ENCODE data around the gene GINS1. TPM values are rescaled to one million over a fixed set of nuclear protein-coding genes. Genes with fewer than 3 reads are reported as not detected.

GINS1 gene
- total RNA-seq, 1 experiment from 2014 or later: 30.4 TPM

DNA sequence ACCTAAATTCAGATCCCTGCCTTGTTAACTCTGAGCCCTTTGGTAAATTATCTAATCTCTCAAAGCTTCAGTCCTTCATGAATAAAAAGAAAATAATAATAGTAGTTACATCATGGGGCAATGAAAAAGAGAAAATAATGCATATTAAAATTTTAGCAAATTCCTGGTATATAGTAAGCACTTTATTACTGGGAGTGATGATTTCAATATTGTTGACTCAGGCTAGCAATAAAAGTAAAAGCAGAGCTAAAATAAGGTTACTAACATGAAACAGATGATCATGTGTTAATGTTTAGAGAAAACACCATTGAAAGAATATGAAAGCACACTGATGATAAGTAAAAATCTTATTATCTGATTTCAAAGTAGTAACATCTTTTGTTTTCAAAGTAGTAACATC lies 13.6 kb downstream of the GINS1 start:
- Histone ChIP-seq H3K27me3 (ENCODE audit: insufficient read depth, low read length) (no peaks in the 10 kb centered on the region), H3K4me2 (ENCODE audit: low read length) (no peak overlapping the region), H4K20me1 (ENCODE audit: insufficient read depth) (no peaks in the 10 kb centered on the region), H3K79me2 (ENCODE audit: insufficient read depth, low read length) (peaks cover 22% of the 10 kb centered on the region), H3K4me1 (ENCODE audit: control insufficient read depth in 1 of 2, insufficient read depth in 2 of 2, low read length in 2 of 2) (peaks cover 0 to 9% of the 10 kb centered on the region in 2 experiments; a peak in 1 of 4 replicates), H2AFZ (ENCODE audit: low read depth, low read length, poor library complexity, severe bottlenecking) (no peak overlapping the region), H3K36me3 (ENCODE audit: control insufficient read depth in 1 of 2, insufficient read depth in 2 of 2, low read length in 2 of 2) (peaks cover 13 to 19% of the 10 kb centered on the region in 2 experiments), H3K9me2 (ENCODE audit: insufficient read depth) (no peaks in the 10 kb centered on the region), H3K9ac (ENCODE audit: low read length) (no peak overlapping the region), H3K27ac (ENCODE audit: low read depth, low read length) (no peak overlapping the region), H3K9me3 (ENCODE audit: control insufficient read depth in 1 of 2, insufficient read depth in 1 of 2, low read depth in 1 of 2, low read length in 2 of 2) (no peaks in the 10 kb centered on the region), H3K4me3 (replicated peaks in 1 of 2; ENCODE audit: low read depth in 1 of 2, low read length in 2 of 2) (no peak overlapping the region)
- ChIA-PET RAD21 (ENCODE audit: low non-redundant PET in 1 of 2, low total read pairs in 2 of 2, uncharacterized antibody in 2 of 2, unreplicated experiment in 2 of 2) (no interaction called here), POLR2A (interaction anchor here (0.7 kb wide), 1 partner anchor 13 kb away, joined by 3 read pairs; no protein-coding TSS in a partner anchor), CTCF (no interaction called here)
- intact Hi-C loops (cut with micrococcal nuclease): loop anchor here (10.0 kb wide), 1 partner anchor 124 kb away; no protein-coding TSS in a partner anchor
- BruUV-seq (replicated peaks): no TSS peak
- no peak for ATAC-seq
- DNase-seq (ENCODE audit: low read depth, low spot score): no peak
- TF ChIP-seq ELF1 (IDR thresholded peaks at IDR 0.05; ENCODE audit: borderline replicate concordance, low read depth): no peak
- TF ChIP-seq SP1 (IDR thresholded peaks at IDR 0.05; ENCODE audit: low read depth): no peak
- TF ChIP-seq ZNF274 (IDR thresholded peaks at IDR 0.05; ENCODE audit: low read depth, low read length): no peak
- no peak for TF ChIP-seq SRF (IDR thresholded peaks at IDR 0.05; ENCODE audit: low read depth)
- no peak for TF ChIP-seq CEBPB (IDR thresholded peaks at IDR 0.05; ENCODE audit: low read depth)
- TF ChIP-seq, protein P1, sequence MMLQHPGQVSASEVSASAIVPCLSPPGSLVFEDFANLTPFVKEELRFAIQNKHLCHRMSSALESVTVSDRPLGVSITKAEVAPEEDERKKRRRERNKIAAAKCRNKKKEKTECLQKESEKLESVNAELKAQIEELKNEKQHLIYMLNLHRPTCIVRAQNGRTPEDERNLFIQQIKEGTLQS (IDR thresholded peaks at IDR 0.05): no peak
- TF ChIP-seq EZH2 (IDR thresholded peaks at IDR 0.05): no peak
- TF ChIP-seq, protein P2, sequence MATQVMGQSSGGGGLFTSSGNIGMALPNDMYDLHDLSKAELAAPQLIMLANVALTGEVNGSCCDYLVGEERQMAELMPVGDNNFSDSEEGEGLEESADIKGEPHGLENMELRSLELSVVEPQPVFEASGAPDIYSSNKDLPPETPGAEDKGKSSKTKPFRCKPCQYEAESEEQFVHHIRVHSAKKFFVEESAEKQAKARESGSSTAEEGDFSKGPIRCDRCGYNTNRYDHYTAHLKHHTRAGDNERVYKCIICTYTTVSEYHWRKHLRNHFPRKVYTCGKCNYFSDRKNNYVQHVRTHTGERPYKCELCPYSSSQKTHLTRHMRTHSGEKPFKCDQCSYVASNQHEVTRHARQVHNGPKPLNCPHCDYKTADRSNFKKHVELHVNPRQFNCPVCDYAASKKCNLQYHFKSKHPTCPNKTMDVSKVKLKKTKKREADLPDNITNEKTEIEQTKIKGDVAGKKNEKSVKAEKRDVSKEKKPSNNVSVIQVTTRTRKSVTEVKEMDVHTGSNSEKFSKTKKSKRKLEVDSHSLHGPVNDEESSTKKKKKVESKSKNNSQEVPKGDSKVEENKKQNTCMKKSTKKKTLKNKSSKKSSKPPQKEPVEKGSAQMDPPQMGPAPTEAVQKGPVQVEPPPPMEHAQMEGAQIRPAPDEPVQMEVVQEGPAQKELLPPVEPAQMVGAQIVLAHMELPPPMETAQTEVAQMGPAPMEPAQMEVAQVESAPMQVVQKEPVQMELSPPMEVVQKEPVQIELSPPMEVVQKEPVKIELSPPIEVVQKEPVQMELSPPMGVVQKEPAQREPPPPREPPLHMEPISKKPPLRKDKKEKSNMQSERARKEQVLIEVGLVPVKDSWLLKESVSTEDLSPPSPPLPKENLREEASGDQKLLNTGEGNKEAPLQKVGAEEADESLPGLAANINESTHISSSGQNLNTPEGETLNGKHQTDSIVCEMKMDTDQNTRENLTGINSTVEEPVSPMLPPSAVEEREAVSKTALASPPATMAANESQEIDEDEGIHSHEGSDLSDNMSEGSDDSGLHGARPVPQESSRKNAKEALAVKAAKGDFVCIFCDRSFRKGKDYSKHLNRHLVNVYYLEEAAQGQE (IDR thresholded peaks at IDR 0.05; ENCODE audit: low read depth): no peak
- TF ChIP-seq, protein P3, sequence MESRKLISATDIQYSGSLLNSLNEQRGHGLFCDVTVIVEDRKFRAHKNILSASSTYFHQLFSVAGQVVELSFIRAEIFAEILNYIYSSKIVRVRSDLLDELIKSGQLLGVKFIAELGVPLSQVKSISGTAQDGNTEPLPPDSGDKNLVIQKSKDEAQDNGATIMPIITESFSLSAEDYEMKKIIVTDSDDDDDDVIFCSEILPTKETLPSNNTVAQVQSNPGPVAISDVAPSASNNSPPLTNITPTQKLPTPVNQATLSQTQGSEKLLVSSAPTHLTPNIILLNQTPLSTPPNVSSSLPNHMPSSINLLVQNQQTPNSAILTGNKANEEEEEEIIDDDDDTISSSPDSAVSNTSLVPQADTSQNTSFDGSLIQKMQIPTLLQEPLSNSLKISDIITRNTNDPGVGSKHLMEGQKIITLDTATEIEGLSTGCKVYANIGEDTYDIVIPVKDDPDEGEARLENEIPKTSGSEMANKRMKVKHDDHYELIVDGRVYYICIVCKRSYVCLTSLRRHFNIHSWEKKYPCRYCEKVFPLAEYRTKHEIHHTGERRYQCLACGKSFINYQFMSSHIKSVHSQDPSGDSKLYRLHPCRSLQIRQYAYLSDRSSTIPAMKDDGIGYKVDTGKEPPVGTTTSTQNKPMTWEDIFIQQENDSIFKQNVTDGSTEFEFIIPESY (IDR thresholded peaks at IDR 0.05; ENCODE audit: extremely low read depth, insufficient replicate concordance, low read length): no peak
- no peak for TF ChIP-seq TCF7L2 (IDR thresholded peaks at IDR 0.05; ENCODE audit: borderline replicate concordance, extremely low read depth, insufficient read depth, insufficient read length)
- no peak for TF ChIP-seq POLR2AphosphoS5 (IDR thresholded peaks at IDR 0.05; ENCODE audit: low read depth, low read length)
- TF ChIP-seq YY1 (IDR thresholded peaks at IDR 0.05; ENCODE audit: extremely low read depth, insufficient replicate concordance, low read depth, low read length): no peak
- TF ChIP-seq, protein P4, sequence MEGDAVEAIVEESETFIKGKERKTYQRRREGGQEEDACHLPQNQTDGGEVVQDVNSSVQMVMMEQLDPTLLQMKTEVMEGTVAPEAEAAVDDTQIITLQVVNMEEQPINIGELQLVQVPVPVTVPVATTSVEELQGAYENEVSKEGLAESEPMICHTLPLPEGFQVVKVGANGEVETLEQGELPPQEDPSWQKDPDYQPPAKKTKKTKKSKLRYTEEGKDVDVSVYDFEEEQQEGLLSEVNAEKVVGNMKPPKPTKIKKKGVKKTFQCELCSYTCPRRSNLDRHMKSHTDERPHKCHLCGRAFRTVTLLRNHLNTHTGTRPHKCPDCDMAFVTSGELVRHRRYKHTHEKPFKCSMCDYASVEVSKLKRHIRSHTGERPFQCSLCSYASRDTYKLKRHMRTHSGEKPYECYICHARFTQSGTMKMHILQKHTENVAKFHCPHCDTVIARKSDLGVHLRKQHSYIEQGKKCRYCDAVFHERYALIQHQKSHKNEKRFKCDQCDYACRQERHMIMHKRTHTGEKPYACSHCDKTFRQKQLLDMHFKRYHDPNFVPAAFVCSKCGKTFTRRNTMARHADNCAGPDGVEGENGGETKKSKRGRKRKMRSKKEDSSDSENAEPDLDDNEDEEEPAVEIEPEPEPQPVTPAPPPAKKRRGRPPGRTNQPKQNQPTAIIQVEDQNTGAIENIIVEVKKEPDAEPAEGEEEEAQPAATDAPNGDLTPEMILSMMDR (IDR thresholded peaks at IDR 0.05 in 2 of 3, conservative IDR thresholded peaks at IDR 0.05 in 1 of 3; ENCODE audit: borderline replicate concordance in 1 of 3, insufficient read depth in 1 of 3, low read depth in 2 of 3, low read length in 2 of 3): no peak
- TF ChIP-seq EGR1 (IDR thresholded peaks at IDR 0.05; ENCODE audit: low read depth): no peak
- TF ChIP-seq RAD21 (IDR thresholded peaks at IDR 0.05; ENCODE audit: low read depth): no peak
- no peak for TF ChIP-seq SIN3A (IDR thresholded peaks at IDR 0.05; ENCODE audit: low read depth)
- TF ChIP-seq ZFX (IDR thresholded peaks at IDR 0.05): no peak
- no peak for TF ChIP-seq POLR2A (IDR thresholded peaks at IDR 0.05; ENCODE audit: borderline replicate concordance, extremely low read depth, insufficient read depth, insufficient read length)

Data from HCT116 (cell line).